ENCODE results near the gene TICAM1. TPM values are rescaled to one million over a fixed set of nuclear protein-coding genes. Genes with fewer than 3 reads are reported as not detected.
"Not testable (repeated sequence)": the region's sequence is repeated elsewhere in the genome, so short reads cannot be mapped to it uniquely, and the experiment has no call there.

TICAM1 gene
- total RNA-seq, 4 donors from 2014 or later: 7.5 to 8.3 (median 8.0) TPM

- Histone ChIP-seq H3K36me3 (peaks cover 4 to 7% (median 4%) of the 10 kb centered on the region in 4 donors), H3K4me1 (peaks cover 21 to 45% (median 30%) of the 10 kb centered on the region in 4 donors), H3K27ac (replicated peaks in 1 of 4) (peak overlapping the region in 2 of 4 donors; percentile 82), H3K9me3 (no peaks in the 10 kb centered on the region), H3K4me3 (no peak overlapping the region), H3K27me3 (no peaks in the 10 kb centered on the region)
- no peak for DNase-seq (ENCODE audit: extremely low spot score)
- intact Hi-C loops (cut with DNase I): loop anchor here (5.0 kb wide), 1 partner anchor 101 kb away; no protein-coding TSS in a partner anchor
- WGBS: 67% methylated on average over 11 of the region's 12 CpGs
- no peak for TF ChIP-seq POLR2AphosphoS5 (IDR thresholded peaks at IDR 0.05)
- TF ChIP-seq, protein P1, sequence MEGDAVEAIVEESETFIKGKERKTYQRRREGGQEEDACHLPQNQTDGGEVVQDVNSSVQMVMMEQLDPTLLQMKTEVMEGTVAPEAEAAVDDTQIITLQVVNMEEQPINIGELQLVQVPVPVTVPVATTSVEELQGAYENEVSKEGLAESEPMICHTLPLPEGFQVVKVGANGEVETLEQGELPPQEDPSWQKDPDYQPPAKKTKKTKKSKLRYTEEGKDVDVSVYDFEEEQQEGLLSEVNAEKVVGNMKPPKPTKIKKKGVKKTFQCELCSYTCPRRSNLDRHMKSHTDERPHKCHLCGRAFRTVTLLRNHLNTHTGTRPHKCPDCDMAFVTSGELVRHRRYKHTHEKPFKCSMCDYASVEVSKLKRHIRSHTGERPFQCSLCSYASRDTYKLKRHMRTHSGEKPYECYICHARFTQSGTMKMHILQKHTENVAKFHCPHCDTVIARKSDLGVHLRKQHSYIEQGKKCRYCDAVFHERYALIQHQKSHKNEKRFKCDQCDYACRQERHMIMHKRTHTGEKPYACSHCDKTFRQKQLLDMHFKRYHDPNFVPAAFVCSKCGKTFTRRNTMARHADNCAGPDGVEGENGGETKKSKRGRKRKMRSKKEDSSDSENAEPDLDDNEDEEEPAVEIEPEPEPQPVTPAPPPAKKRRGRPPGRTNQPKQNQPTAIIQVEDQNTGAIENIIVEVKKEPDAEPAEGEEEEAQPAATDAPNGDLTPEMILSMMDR (IDR thresholded peaks at IDR 0.05): peak; percentile 83 to 95 (median 86)
- no peak for TF ChIP-seq POLR2A (IDR thresholded peaks at IDR 0.05; ENCODE audit: low read depth)
These were observed 20.0 kb downstream of the TICAM1 start for GRCh38 chr19:4811328-4812131.

DNA sequence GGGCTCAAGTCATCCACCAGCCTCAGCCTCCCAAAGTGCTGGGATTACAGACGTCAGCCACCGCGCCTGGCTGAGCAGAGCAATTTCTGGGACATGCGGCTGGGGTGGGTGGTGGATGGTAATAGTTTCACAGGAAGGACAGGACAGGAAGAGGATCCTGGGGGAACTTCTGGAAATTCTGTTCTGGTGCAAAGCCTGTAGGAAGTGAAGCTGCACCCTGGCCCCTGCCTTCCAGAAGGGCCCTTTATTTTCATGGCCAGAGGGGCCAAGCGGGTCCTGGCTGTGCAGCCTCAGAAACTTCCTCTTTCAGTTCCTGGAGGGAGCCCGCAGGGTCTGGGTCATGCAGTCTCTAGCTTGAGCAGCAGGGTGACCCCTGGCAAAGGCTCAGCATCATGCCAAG, 24.3 kb downstream of the TICAM1 start:
- intact Hi-C loops (cut with DNase I): loop anchor here (5.0 kb wide), 1 partner anchor 225 kb away; no protein-coding TSS in a partner anchor
- Histone ChIP-seq H3K4me3 (no peak overlapping the region), H3K36me3 (no peaks in the 10 kb centered on the region), H3K27ac (replicated peaks in 1 of 4) (no peak overlapping the region), H3K27me3 (no peaks in the 10 kb centered on the region), H3K9me3 (no peaks in the 10 kb centered on the region), H3K4me1 (peaks cover 4 to 23% (median 10%) of the 10 kb centered on the region in 4 donors)
- WGBS: 87% methylated on average over 6 of the region's 6 CpGs
- no peak for DNase-seq (ENCODE audit: extremely low spot score)
- no peak for TF ChIP-seq POLR2AphosphoS5 (IDR thresholded peaks at IDR 0.05)
- no peak for TF ChIP-seq POLR2A (IDR thresholded peaks at IDR 0.05; ENCODE audit: low read depth)
- no peak for TF ChIP-seq EP300 (IDR thresholded peaks at IDR 0.05)
- TF ChIP-seq, protein P1 (IDR thresholded peaks at IDR 0.05): no peak

DNA sequence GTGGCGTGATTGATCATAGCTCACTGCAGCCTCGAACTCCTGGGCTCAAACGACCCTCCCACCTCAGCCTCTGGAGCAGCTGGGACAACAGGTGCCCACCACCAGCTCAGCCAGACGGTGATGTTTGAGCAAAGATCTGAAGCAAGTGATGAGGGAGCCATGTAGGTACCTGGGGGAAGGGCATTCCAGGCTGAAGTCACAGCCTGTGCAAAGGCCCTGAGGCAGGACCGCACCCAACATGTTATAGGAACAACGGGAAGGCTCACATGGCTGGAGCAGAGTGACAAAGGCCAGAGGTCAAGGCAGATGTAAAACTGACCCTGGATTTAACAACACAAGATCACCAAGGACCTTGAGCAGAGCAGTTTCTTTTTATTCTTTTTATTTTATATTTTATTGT, 25.1 kb downstream of the TICAM1 start:
- WGBS: 83% methylated on average over 6 of the region's 6 CpGs
- TF ChIP-seq POLR2A (IDR thresholded peaks at IDR 0.05; ENCODE audit: low read depth) (no peak), EP300 (IDR thresholded peaks at IDR 0.05) (no peak), POLR2AphosphoS5 (IDR thresholded peaks at IDR 0.05) (no peak)
- TF ChIP-seq, protein P1 (IDR thresholded peaks at IDR 0.05): no peak

DNA sequence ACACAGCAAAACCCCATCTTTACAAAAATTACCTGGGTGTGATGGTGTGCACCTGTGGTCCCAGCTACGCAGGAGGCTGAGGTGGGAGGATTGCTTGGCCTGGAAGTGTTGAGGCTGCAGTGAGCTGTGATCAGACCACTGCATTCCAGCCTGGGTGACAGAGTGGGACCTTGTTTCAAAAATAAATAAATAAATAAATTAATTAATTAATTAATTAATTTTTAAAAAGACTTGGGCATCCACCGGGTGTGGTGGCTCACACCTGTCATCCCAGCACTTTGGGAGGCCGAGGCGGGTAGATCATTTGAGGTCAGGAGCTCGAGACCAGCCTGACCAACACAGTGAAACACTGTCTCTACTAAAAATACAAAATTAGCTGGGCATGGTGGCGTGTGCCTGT, 26.4 kb downstream of the TICAM1 start:
- intact Hi-C loops (cut with DNase I): loop anchor here (5.0 kb wide), 1 partner anchor 227 kb away; no protein-coding TSS in a partner anchor
- peaks cover 7 to 16% (median 8%) of the 10 kb centered on the region in 4 donors for H3K4me1 ChIP-seq
- not testable (repeated sequence) for H3K4me3 ChIP-seq; H3K27ac ChIP-seq (replicated peaks in 1 of 4); H3K36me3 ChIP-seq; DNase-seq (ENCODE audit: extremely low spot score); H3K9me3 ChIP-seq; H3K27me3 ChIP-seq
- 95% methylated on average over 6 of the region's 6 CpGs for WGBS

More for the DNA sequence above, 25.1 kb downstream of the TICAM1 start:
- H3K27ac ChIP-seq (replicated peaks in 1 of 4): no peak overlapping the region
- no peak for DNase-seq (ENCODE audit: extremely low spot score)
- no peaks in the 10 kb centered on the region for H3K9me3 ChIP-seq
- H3K4me3 ChIP-seq: no peak overlapping the region
- H3K27me3 ChIP-seq: no peaks in the 10 kb centered on the region
- H3K36me3 ChIP-seq: no peaks in the 10 kb centered on the region
- H3K4me1 ChIP-seq: peaks cover 4 to 16% (median 8%) of the 10 kb centered on the region in 4 donors
- intact Hi-C loops (cut with DNase I): loop anchor here (5.0 kb wide), 1 partner anchor 226 kb away; no protein-coding TSS in a partner anchor

Data from esophagus muscularis mucosa (tissue), 4 donors.